HG02981 (cell line): ENCODE results near the gene CHCHD6.

Experiments used
- ATAC-seq: cut with Tn5 transposase; IDR thresholded peaks from one replicate; pipeline ENCODE4 v1.9.1; 2021; ENCODE audit warnings: mild to moderate bottlenecking, moderate library complexity; ENCODE audit not compliant: unreplicated experiment

The CHCHD6 gene

DNA sequence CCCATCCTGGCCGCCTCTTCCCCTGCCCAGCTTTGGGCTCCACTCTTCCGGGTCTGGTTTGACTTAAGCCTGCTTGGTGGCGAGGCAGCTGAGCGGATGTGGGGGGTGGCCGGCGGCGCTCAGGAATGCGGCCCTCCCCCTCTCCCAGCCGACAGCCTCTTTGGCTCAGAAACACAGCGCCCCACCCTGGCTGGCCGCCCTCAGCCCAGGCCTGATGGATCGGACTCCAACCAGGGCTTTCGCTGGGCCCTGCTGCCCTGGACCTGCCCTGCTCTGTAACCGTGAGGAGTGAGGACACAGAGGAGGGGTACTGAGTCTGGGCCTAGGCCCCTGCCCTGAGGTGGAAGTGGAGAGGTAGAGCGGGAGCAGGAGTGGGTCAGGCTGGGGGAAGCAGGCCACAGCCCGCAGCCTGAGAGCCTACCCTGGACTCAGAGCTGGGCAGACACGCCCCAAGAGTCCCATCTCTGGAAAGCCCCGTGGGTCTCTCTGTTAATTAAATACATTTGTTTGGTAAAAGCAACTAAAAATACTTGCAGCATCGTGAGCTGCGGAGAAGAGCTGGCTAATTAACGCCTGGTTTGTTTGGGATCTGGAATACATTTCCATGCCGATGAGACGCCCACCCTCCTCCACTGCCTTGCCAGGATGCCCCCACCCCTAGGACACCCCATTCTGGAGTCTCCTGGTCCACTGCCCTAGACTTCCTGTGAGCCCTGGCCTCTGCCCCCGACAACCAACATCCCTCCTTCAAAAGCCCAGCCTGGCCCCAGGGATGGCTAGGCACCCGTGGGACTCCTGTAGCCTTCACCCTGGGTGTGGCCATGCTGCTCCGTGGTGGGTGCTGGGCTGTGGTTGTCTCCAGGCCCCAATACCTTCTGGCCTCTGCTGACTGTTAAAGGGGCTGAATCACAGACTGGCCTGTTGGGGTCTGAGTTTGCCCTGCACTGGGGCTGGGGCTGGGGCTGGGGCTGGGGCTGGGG, 298.4 kb downstream of the CHCHD6 start:
- ATAC-seq = no peak

DNA sequence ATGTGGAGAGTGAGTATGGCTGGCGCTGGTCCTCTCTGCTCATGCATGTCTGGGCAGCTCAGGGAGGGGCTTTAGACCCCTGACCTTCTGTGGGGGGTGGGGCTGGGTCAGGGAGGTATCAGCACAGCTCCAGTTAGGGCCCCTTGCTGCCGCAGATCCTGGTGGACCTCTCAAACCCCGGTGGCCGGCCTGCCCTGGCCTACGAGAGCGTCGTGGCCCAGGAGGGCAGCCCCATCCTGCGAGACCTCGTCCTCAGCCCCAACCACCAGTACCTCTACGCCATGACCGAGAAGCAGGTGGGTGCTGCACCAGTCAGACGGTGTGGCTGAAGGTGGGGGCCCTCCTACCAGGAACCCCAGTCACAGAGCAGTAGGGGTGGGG, 299.1 kb downstream of the CHCHD6 start:
- no peak for ATAC-seq

DNA sequence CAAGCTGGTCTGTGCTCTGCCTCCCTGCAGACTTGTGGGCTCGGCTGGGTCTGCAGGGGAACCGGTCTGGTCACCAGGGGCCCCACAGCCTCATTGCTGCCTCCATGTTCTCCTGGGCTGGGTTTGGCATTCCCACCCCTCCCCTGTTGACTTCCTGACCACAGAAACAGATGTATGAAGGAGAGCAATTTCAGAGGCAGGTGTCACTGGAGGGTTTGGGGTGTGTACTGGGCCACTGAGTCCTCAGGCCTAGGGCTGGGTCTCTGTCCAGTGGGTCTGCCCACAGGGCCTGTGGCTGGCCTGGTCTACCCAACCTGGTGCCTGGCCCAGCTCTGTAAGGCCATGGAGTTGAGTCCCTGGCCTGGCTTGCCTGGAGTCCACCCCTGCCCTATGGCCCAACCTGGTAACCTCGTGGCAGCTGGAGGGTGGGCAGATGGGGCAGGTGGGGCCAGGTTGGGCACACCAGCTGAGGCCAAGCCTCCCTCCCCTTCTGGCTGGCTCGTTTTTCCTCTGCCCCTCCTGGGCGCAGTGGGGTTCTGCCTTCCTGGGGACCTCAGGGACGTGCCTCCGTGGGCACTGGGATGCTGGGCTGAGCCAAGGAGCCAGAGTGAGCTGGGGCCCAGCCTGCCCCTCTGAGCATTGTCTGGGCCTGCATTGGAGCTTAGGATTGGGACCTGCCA, 299.7 kb downstream of the CHCHD6 start:
- no peak for ATAC-seq

DNA sequence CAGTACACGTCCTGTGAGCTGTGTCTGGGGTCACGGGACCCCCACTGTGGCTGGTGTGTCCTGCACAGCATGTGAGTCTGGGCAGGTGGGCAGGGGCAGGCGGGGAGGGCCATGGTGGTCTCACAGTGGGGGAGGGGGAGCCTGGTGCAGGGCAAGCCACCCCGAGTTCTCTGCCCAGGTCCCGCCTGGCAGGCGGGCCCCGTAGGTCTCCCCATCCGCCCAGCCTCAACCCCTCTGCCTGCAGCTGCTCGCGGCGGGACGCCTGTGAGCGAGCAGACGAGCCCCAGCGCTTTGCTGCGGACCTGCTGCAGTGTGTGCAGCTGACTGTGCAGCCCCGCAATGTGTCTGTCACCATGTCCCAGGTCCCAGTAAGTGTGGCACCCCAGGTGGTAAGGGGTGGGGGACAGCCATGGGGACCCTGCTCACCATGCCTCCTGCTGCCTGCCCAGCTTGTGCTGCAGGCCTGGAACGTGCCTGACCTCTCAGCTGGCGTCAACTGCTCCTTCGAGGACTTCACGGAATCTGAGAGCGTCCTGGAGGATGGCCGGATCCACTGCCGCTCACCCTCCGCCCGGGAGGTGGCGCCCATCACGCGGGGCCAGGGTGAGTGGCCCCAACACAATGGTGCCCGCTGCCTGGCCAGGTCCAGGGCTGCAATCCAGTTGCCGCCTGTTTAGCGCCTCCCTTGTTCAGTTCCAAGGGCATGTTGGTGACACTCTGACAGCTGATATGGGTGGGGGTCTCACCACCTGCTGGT, 300.8 kb downstream of the CHCHD6 start:
- ATAC-seq = no peak

DNA sequence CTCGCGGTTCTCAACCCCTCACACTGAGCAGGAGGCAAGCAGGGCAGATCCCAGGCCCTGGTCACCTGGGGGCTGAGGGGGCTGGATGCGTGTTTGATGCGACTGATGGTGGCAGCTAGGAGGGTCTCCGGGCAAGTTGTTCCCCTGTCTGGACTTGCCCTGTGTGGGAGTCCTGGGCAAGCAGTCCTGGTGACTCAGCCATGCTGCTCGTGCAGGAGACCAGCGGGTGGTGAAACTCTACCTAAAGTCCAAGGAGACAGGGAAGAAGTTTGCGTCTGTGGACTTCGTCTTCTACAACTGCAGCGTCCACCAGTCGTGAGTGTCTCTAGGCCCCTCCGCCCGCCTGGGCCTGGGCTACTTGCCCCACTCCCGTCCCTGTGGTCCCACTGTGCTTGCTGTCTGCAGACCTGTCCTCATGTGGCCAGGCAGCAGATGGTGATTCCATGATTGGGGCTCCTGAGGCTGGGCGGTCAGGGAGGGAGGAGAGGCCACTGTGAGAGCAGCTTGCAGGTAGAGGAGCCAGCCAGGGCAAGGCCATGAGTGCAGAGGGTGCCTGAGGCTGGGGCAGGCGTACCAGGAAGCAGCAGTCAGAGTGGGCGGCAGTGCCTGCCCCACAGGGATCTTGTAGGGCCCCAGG, 301.9 kb downstream of the CHCHD6 start:
- ATAC-seq = no peak

DNA sequence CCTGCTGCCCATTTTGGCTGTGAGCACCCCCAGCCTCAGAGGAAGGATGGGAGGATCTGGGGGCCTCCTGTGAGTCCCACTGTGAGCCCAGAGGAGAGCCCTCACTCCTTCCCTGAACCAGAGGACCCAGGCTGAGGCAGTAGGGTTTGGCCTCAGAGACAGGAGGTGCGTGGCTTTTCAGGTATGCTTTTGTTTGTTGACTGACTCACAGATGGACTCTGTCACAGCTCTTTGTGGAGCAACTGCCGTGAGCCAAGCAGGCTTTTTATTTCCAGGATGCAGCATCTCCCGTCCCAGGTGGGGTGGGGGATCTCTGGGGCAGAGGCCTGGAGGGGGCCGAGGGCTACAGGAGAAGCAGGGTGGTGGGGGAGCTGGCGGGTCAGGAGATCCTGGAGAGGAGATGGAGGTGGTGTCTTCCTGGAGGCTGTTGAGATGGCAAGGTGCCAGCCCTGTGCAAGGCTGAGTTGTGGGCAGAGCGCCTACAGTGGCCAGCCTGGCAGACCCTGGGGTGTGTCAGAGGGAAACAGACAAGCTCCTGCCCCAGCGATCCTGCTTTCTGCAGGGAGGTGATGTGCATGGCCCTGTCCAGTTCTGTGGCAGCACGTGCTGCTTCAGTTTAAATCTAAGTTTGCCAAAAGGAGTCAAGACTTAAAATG, 302.9 kb downstream of the CHCHD6 start:
- no peak for ATAC-seq

DNA sequence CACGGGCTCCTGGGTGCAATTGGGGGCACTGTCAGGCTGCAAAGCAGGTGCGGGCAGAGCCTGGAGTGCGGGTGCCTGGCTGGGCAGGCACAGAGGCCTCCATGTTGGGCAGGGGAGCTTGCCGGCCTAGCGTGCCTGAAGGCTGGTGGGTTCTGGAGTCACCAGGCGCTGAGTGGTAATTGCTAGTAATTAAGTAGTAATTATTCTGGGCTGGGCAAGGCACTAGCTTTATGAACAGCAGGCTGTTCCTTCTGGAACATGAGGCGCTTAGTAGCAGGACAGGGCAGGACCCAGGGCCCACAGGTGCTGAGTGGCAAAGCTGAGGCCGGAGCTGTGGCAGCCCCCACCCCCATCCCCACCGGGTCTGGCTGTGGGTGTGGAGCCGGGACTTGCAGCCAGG, 304.2 kb downstream of the CHCHD6 start:
- no peak for ATAC-seq

DNA sequence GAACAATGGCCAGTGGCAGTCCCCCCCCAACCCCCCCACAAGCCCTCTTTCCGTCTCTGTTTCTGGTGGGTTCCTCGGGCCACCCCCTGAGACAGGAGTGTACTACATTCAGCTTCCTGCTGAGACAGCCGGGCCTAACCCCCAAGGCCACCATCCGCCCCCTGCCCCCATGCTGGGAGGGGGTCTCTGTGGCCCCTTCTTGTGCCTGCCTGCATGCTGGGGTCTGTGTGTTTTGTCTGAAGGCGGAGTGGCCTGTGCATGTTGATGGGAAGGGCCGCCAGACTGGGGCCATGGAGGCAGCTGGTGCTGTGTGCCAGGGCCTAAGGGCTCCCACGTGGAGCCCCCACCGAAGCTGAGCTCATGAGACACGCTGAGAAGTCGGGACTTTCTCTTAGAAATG, 305.5 kb downstream of the CHCHD6 start:
- ATAC-seq = no peak
